ENCODE measurements around the gene MRPL55.

Gene MRPL55

DNA sequence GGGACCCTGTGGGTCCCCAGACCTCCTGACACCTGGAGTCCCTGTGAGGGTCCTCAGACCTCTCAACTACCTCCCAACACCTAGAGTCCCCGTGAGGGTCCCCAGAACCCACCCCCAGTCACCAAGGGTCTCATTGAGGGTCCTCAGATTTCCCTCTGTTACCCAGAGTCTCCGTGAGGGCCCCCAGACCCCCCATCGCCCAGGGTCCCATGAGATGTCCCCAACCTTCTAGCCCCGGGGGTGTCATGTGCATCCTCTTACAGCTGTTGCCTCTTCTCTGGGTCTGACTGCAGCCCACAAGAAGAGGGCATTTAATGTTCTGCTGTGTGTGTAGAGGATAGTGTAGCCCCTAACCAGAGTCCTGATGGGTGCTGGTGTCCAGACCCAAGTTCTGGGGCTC lies 38.7 kb upstream of the MRPL55 start:
- no peak for DNase-seq

DNA sequence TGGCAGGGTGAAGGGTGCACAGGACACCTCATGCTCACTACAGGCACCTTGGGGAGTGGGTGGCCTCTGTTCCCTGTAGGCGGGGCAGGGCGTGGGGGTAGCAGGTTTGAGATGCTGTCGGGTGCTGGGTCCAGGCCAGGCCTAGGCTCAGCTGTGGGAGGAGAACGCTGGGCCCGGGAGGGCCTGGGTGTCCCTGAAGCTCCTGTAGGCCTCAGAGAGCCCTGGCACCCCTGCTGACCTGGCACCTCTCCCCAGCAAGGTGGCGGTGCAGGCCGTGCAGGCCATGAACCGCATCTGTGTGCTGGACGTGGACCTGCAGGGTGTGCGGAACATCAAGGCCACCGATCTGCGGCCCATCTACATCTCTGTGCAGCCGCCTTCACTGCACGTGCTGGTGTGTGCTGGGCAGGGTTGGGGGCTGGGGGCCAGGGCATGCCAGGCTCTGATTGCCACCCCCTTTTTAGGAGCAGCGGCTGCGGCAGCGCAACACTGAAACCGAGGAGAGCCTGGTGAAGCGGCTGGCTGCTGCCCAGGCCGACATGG lies 38.1 kb upstream of the MRPL55 start:
- DNase-seq = no peak

DNA sequence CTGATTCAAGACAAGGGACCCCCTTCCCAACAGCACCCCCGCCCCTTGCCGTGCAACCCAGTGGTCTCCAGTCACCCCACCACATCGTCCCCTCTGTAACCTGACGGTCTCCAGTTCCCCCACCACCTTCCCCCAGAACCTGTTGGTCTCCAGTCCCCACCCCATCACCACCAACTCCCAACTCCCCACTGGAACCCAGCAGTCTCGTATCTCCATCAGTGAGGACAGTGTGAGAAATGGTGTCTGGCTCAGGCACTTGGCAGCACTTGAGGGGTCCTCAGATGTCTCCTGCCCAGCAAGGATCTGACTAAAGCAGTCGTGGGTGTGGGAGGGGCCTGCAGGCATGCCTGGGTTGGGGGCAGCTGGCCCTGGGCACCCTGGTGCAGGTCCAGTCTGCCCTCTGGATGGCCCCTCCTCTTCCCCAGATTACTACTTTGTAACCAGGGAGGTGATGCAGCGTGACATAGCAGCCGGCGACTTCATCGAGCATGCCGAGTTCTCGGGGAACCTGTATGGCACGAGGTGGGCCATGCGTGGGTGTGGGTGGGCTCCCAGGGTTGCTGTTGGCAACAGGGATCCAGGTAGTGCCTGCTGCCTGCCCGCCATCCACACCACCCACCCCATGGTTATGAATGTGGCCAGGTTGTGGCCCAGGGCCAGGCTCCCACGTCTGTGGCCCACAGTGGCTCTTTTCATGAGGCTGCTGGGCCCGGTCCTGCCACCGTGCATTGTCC lies 37.5 kb upstream of the MRPL55 start:
- no peak for DNase-seq

DNA sequence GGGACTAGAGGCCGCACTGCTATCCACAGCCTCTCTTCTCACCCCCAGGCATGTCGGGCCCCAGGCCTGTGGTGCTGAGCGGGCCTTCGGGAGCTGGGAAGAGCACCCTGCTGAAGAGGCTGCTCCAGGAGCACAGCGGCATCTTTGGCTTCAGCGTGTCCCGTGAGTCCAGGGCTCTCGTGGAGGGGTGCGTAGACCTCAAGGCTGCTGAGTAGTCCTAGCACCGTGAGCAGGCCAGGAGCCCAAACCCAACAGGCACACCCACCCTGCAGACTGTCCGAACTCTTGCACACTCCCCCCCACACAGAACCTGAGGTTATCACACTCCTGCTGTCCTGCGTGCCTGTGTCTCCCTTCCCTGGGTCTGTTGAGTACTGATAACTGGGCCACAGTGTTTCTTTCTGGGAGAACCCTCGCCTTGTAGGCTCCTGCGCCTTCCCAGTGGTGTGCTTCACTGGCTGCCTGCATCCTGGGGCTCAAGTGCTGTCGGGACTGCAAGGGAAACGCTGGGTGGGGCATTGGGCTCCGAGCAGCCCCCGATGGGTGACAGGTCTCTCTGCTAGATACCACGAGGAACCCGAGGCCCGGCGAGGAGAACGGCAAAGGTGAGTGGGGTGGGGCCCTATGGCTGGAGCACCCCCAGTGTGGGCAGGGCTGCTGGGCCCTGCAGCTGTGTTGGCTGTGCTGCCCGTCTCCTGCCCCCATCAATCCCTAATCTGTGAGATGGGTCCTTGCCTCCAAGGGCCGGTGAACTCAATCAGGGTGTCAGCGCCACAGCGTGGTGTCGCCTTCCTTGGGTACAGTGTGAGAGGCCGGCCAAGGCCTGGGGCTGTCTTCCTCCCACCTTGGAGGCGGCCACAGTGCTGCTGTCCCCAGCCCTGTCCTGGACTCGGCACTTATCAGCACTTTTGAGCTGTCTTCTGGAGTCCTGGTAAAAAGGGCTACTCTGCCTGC lies 36.6 kb upstream of the MRPL55 start:
- DNase-seq = no peak

DNA sequence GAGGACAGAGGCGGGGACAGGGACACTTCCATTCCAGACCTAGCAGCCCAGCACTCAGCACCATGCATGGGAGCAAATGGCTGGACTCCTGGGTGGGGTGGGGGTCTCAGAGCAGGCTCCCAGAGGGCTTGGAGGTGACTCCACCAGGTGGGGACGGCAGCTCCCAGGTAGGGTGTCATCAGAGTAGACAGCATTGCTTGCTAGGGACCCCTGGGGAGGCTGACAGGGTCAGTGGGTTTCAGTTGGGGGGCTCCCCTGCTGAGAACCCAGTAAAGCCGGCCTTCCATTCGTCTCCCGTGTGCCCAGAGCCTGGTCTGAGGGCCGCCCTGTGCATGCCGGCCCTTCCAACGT lies 35.9 kb upstream of the MRPL55 start:
- DNase-seq = no peak

DNA sequence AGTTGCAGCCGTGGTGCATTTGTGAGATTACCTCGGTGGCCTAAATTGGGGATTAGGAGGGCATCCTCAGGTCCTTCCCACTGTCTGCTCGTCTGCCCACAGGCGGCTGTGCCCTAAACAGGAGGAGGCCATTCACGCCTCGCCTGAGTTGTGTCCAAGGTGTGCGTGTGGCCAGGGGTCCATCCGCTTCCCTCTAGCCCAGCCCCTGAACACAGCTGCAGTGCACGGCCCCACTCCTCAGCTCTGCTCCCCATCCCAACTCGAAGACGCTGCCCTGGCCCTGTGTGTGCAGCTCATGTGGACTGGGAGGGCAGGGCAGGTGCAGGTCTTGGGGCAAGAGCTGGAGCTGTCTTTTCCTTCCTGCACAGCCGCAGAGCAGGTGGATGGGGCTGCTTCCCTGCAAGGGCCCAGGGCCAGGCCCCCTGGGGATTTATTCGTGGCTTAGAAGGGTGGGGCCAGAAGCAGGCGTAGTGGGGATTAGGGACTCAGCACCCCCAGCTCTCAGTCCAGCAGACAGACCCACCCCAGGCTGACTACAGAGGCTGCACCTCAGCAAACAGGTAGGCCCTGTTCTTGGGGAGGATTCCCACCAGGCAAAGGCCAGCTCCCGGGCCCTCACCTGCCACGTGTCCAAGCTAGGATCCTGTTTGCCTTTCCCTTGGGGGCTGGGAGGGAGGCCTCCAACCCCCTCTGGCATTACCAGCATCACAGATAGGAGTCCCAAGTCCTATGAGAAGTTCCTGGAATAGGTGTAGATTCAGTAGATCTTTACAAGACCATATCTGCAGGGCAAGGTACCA lies 35.3 kb upstream of the MRPL55 start:
- DNase-seq = no peak

DNA sequence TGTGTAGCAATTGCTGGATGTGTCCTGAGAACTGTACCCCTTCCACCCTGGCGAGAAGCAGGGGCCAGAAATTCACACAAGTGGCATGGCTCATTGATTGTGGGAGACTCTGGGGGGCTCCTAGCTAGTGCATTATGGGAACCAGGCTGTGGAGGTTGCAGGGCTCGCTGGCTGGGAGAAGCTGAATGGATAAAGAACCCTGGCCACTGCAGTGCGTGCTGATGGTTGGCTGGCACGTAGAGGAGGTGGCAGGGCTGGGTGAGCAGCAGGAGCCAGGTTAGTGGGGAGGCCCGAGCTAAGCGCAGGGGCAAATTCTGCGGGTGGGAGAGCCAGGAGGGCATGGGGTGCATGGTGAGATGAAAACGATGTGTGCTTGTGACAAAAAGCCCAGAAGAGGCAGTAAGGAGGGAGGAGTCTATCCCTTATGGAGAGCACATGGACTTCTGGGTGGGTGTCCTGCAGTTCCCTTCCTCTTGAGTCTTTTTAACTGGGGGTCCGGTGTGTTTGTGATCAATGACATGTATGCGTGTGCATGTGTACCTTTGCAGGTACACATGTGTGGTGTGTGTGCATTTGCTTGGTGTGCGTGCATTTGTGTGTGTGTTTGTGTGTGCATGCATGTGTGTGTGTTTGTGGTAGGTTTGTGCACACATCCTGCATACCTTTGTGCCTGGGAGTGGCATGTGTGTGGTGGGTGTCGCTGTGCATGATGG lies 34.5 kb upstream of the MRPL55 start:
- no peak for DNase-seq

DNA sequence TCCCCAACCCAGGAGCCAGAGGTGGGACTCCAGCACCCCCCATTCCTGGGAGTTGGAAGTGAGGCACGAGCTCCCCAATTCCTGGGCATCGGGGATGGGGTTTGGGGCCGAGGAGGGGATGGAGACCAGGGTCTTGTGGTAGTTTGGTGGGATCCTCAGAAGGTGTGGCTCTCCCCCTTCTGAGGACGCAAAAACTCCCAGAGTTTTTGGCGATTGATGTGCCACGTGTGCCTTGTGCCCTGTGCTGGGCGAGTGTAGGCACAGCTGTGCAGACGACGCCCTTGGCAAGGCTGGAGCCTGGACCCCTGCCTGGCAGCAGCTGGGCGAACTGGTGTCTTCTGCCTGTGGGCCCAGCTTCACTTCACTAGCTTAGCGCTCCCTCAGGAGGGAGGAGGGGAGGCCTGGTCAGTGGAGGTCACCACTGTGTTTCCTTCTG lies 33.6 kb upstream of the MRPL55 start:
- no peak for DNase-seq

DNA sequence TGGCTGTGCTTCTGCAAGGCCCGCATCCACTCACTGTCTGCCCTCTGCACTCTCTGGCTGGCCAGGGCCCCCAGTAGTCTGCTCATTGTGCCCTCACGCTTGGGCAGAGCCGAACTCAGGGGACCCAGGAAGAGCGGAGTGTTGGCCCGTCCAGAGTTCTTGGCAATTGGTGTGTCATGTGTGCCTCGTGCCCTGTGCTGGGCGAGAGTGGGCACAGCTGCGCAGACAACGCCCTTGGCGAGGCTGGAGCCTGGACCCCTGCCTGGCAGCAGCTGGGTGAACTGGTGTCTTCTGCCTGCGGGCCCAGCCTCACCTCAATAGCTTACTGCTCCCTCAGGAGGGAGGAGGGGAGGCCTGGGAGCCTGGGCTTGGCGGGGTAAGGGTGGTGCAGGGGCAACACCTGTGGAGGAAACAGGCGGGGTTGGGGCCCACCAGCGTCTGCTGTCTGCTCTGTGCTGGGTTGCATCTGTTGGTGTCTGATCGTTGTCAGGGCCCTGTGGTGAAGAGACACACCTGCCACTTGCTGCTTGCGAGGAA lies 33.1 kb upstream of the MRPL55 start:
- no peak for DNase-seq

DNA sequence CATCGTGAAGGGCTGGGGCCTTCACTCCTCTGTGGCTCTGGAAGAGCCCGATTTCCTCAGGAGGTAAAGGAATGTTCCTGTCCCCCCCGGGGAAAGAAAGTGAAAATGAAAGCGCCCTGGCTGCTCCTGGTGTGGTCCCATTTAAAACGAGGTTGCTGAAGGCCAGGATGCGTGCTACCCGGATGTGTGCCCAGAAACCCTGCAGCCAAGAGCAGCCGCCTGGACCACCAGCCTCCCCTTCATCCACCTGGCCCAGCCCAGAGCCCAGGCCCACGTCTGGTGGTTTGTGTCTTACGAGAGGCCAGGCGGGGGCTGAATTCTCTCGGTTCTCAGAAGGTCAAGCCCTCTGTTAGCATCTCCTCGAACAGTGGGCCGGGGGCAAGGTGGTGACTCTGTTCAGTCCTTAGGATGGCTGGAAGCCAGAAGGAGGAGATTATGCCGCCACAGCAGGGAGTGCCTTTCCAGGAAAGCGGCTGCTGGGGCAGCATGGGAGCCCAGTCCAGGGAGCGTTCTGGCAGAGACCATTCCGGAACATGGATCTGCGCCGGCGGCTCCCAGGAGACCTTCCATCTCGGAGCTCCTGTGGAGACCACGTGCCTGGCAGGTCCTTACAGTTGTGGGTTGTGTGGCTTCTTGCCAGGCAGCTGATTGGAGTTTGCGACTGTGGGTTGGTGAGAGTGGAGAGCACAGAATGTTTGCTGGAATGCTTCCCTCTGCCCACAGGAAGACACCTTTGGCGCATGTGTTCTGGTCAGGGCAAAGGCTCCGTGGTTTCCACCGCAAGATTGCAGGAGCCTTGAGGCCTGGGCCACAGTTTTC lies 32.3 kb upstream of the MRPL55 start:
- DNase-seq = peak; percentile 43

DNA sequence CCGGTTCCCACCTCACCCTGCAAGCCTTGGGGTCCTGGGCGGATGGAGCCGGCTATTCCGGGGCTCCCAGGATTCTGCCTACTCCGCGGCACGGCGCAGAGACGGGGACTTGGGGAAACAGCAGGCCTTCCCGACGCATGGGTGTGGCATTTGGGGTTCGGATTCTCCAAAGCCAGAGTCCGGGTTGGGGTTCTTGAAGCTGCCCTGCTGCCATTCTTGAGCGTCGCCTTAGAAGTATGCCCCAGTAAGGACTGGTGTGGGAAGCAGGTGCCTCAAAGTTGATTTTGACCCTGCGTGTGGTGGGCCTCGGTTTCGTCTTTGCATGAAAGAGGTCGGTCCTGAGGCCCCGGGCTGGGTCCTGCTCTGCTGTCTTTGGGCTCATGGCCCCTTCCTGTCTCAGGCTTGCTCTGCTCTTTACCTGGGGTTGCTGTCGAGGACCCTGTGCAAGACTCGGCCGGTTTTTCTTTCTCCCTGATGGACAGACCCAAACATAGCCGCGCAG lies 31.7 kb upstream of the MRPL55 start:
- DNase-seq = no peak

DNA sequence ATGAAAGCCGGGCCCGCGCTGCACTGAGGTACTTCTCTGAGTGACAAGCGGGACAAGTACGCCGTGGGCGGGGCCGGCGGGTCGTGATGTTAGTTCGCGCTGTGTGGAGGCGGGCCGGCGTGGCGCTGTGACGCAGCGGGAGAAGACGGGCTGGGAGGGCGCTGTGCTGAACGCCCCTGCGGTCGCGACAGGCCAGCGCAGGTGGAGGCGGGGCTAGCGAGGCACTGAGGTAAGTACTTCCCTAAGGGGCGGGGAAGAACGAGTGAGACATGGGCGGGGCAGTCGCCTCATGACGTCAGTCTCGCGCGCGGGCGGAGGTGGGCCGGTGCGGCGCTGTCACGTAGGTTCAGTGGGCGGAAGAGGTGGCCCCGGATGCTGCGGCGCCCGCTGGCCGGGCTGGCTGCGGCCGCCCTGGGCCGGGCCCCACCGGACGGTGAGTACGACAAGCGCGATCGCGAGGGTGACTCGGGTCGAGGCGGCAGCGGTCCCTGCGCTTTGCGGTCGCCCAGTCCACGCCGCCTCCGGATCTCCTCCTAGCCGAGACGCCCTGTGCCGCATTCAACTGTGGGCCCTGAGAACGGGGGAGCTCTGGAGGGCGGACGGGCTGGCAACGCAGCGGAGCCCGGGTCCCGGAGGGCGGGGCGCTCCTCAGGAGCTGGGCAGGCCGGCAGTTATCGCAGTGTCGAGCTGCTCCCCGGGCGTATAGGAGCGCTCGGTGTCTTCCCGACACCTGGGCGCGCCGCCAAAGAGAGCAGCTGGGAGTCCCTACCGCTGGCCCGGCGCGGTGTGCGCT lies 31.0 kb upstream of the MRPL55 start, which contains the start of gene GUK1:
GUK1 (plus strand) TSS at position 349 of the 793 bp plus-strand sequence; CDS start at position 373, 24 bp downstream.
- peak; percentile 99 for DNase-seq

DNA sequence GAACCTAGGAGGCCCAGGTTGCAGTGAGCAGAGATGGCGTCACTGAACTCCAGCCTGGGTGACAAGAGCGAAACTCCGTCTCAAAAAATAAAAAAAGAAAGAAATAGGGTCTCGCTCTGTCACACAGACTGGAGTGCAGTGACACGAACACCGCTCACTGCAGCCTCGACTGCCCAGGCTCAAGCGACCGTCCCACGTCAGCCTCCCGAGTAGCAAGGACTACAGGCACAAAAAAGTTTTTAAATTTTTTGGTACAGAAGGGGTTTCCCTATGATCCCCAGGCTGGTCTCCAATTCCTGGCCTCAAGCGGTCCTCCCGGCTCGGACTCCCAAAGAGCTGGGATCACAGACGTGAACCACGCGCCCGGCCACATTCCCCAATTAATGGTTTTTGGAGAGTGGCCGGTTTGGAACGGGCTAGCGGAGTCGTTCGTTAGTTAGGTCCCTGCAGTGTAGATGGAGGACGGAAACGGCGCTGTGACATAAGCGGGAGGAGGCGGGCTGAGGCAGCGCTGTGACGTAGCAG lies 30.4 kb upstream of the MRPL55 start:
- DNase-seq = no peak

DNA sequence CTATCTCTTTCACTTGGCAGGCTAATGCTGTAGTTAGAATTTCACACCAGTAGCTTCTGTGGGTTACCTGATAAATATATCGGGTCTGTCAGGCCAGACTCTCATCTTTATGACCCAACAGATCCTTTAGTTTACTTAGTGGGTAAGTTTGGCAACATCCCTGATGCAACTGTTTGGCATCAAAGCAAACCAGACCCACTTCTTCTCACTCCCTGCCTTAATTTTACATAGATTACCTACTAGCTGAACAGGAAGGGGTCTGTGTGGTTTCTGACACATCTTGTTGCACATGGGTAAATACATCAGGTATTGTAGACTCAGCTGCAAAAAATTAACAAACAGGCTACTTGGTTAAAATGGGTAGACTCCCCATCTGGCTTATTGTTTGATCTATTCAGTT lies 27.8 kb upstream of the MRPL55 start:
- no peak for DNase-seq

DNA sequence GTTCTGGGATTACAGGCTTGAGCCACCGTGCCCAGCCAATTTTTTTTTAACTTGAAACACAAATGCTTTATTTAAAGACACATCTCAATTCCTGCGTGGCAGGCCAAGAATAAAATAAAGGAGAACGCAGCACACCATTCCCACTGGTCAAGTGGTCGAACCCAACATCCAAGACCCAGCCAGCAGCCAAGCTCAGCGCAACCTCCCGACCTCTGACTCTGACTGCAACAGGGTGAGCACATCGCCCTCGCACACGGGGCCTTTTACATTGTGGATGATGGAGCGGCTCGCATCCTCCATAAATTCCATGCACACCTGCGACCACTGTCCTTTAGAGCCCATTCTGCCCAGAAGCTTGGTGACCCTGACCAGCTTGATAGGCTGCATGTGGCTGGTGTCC lies 25.5 kb upstream of the MRPL55 start:
- DNase-seq = no peak

DNA sequence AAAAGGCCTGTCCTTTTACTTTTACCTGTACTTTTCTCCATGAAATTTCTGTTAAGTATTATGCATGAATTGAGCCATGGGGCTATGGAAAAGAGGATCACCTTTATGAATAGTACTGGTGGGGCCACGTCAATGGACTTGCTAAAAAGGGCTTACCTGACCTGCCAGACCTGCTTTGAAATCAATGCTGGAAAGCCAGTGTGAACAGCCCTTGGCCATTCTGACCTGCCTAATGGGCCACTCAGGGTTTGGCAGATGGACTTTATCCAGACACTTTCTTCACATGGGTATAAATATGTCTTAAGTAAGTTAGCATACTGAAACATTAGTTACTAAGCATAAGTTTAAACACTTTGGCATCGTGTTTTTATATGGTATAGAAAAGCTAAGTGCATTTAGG lies 22.7 kb upstream of the MRPL55 start:
- no peak for DNase-seq

DNA sequence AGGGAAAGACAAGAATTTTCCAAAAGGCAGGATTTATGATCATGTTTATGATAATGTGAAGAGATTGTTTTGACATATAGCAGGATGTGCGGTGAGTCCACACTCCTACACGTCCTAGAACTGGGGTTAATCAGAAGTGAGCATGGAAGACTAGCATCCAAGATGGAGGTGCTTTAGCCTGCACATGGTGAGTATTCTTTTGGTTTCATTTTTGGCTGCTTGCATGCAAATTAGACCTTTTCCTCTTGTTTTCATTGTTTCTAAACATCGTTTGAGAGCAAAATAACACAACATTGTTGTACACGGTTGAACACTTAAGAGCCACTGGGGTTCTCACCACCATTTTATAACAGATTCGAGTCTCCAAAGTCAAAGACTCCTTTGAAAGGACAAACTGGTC lies 16.1 kb upstream of the MRPL55 start:
- DNase-seq = no peak

DNA sequence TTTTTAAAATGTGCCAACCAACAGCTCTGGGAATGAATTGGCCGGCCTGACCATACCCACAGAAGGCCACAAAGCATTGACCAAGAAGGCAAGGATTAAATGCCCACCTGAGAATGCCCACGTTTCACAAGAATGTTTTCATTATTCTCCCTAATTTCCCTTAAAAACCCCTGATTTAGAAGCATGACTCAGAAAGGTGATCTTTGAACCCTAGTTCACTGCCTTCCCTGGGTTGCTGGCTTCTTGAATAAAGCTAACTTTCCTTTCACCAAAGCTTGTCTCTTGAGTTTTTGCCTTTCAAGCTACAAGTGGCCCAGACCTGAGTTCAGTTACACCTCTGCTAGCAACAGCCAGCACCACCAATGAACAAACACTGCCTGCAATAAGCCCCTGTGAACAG lies 14.4 kb upstream of the MRPL55 start:
- DNase-seq = no peak

DNA sequence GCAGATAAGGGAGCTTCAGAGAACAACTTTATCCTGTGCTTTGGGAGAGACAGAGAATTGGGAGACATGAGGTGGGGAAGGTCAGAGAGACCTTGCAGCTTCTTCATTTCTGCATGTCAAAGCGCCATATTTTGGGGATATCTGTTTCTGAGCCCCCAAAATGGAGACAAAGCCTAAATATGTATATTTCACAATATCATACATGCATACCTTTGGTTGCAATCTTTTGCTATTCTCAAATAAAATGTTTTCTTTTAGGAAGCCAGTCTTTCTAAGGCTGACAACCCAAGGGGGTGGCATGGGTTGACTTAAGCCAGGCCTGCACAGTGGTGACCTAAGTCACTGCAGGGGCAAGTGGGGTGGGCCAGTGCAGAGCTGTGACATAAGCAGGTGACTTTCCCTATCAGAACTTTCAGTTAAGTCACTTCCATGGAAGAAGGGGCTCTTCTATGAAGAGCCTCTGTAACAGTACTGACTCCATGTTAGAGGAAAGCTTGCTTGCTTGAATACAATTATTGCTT lies 13.9 kb upstream of the MRPL55 start:
- no peak for DNase-seq

Data from fibroblast of skin of scalp (primary cell).